HG02885 (cell line): ENCODE data around the gene INHA.

Source experiments
- ATAC-seq: cut with Tn5 transposase; IDR thresholded peaks from one replicate; pipeline ENCODE4 v1.9.1; 2021; ENCODE audit warnings: mild to moderate bottlenecking; ENCODE audit not compliant: unreplicated experiment, poor library complexity

INHA gene

DNA sequence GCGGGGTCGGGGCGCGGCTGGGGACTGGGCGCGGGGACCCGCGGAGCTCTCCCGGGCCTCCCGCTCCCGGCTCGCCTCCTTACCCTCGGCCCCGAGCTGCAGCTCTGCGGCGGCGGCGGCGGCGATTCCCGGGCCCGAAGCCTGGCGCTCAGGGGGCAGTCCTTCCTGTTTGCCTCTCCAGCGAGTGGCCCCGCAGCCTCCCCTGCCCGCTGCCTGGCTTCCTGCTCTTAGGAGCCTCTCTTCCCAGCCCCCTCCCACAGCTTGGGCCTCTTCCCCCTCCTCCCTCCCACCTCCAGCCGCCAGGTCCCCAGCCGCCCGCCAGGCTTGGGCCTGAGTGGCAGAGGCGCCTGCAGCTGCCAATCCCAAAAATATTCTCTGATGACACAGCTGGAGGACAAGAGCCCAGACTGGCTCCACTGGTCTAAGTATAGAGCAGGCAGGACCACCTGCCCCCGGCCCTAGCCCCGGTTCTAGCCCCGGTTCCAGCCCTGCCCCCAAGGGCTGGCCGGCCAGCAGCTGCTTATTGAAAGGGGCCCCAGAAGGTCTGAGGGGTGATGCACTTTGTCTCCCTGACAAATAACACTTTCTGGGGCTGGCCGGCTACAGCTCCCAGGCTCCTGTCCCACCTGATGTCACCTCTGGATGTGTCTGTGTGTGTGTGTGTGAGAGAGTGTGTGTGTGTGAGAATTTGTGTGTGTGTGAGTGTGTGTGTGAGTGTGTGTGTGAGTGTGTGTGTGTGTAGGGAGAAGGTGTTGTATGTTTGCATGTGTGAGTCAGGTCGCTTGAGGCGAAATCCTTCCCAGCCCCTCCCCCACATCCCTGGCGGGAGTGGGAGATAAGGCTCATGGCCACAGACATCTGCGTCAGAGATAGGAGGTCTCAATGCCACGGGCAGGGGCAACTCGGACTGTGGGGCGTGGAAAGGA, 536 bp upstream of the INHA start, which contains the start of gene OBSL1:
TSS of gene OBSL1 (minus strand) at position 229 of the 926 bp plus-strand sequence. CDS start 307 bp downstream, outside the sequence.
- ATAC-seq, result no peak

DNA sequence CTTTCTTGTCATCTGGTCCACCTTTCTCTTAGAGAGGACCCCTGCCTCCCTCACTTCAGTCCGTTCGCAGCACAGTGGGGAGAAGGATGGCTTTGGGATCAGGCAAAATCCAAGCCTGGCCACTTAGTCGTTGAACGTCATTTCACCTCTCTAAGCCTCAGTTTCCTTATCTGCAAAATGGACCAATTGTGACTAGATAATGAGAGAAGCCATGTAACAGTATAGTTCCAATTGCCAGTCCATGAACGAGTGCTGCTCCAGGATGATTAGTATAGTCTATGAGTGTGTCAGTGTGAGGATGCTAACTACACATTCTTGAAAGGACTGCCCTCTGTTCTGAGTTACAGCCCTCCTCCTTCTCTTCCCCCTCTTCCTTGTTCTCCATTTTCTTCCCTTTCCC, 1.1 kb downstream of the INHA start:
- ATAC-seq, result no peak

DNA sequence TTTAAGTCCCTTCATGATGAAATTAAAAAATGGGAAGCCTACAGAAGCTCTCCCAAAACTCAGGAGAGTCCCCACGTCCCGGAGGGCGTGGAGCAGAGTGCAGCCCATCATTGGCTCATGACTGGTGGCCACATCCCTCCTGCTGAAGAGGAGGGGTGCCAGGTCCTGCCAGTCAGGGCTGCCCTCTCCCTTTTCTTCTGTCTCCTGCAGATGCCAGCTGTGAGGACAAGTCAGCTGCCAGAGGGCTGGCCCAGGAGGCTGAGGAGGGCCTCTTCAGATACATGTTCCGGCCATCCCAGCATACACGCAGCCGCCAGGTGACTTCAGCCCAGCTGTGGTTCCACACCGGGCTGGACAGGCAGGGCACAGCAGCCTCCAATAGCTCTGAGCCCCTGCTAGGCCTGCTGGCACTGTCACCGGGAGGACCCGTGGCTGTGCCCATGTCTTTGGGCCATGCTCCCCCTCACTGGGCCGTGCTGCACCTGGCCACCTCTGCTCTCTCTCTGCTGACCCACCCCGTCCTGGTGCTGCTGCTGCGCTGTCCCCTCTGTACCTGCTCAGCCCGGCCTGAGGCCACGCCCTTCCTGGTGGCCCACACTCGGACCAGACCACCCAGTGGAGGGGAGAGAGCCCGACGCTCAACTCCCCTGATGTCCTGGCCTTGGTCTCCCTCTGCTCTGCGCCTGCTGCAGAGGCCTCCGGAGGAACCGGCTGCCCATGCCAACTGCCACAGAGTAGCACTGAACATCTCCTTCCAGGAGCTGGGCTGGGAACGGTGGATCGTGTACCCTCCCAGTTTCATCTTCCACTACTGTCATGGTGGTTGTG, 2.6 kb downstream of the INHA start:
- ATAC-seq, result no peak

DNA sequence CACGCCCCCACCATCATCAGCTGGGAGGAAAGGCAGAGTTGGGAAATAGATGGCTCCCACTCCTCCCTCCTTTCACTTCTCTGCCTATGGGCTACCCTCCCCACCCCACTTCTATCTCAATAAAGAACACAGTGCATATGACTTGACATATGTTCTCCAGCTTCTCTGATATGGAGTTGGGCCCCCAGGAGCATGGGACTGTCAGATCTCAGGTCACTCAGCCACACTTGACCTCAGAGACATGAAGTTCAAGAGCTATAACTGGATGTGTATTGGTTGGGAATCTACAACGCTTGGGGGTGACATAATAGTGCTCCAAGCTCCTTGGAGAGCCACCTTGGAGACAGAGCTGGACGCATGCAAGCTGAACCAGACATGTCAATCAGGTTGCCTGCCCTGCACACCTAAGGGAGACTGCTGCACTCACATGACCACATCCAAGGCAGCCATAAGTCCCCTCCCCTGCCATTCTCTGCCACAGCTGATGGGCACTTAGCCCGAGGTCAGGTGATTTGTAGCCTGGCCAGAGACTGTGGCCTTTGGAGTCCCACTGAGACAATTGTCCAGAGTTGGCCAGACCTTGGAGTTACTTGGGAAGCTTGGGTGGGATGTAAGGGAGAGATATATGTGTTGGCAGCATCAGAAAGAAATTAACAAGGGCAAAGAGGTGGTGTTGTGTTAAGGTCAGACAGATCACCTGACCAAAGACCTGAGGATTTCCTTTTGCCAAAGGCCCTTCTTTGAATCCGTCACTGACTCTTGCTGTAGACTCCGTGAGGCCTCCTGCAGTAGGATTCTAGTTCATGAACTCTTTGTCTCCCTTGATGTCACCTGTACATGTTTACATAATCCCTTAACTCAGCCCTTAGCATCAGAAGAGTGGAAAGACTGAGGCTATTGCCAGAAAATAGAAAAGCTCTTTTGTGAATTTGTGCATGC, 3.7 kb downstream of the INHA start:
- ATAC-seq, result no peak

DNA sequence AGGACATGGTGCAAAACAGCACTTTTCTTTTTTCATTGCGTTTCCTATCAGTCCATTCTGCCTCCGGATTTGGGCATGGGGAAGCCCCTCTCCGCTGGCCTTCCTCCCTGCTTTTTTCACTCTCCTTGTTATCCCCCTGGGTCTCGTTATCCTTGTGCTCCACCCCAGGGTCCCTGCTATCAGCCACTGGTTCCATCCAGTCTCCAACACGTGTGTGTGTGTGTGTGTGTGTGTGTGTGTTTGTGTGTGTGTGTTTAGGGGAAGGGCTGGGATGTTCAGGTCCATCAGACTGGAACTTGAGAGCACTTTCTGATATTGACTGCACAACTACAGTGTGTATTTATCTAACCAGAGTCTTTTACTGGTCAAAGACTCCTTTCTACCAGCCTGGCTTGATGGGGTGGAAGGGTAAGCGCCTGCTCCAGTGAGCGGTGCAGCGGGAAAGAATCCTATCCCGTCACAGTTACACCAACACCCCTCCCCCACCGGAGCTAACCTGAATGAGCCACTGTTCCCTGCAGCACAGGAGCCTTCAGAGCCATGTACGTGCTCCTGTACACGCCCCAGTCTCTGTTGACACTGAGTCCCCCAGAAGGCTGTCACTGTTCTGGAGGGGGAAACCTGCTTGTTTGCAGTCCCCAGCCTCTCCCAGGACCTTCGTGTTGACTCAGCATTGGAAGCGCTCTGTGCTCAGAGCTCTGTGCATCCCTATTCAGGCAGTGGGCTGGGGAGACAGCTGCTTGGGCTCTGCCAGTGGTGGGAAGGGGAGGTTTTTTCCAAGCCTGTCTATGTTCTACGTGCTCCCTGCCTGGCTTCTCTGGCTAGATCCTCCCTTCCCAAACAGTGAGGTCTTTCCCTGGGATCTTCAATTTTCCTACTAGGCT, 4.6 kb downstream of the INHA start:
- ATAC-seq, result no peak

DNA sequence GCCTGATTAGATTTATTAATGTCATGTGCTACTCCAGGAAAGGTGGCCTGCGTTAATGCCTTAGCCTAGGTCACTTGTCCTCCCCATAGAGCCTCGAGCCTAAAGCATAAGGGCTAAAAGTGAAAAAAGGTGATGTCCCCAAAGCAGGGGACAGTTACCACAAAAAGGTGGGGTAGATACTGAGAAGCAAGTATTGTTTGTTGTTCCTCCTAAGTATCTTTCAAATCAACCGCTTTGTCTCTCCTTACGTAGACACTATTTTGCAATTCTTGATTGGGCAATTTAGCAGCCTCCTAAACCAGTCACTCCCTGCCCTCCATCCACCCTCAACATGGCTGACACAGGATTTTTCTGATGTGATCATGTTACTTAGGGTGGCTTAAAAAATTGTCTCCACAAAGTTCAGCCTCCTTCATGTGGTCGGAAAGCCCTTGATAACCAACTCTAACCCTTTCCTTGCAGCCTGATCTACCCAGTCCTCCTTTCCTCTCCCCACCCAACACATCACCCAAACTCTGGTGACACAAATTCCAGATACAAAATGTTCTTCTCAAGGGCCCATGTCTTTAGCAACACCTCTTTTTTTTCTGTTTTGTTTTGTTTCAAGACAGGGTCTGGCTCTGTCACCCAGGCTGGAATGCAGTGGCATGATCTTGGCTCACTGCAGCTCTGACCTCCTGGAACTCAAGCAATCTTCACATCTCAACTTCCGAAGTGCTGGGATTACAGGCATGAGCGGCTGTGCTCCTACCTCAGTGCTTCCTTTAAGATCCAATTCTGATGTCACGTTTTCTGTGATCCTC, 6.9 kb downstream of the INHA start:
- no peak for ATAC-seq

DNA sequence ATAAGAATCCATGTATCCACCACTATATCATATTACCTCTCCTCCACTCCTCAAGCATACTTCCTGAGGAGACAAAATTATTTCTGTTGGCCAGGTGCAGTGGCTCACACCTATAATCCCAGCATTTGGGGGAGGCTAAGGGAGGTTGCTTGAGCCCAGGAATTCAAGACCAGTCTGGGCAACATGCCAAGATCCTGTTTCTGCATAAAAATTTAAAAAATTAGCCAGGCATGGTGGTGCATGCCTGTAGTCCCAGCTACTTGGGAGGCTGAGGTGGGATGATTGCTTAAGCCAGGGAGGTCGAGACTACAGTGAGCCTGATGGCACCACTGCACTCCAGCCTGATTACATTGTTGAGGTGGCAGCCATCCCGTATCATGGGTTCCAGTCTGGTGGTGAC, 9.2 kb downstream of the INHA start:
- no peak for ATAC-seq

DNA sequence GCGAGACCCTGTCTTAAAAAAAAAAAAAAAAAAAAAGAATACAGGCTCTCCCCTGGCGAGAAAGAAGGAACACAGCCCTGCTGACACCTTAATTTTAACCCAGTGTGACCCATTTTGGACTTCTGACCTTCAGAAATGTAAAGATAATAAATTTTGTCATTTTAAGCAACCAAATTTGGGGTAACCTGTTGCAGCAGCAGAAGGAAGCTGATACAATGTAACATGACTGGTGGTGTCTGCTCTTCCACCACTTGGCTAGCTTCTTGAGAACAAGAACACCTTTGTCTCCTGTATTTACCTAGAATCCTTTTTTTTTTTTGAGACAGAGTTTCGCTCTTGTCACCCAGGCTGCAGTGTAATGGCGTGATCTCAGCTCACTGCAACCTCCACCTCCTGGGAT, 19.0 kb downstream of the INHA start:
- no peak for ATAC-seq

DNA sequence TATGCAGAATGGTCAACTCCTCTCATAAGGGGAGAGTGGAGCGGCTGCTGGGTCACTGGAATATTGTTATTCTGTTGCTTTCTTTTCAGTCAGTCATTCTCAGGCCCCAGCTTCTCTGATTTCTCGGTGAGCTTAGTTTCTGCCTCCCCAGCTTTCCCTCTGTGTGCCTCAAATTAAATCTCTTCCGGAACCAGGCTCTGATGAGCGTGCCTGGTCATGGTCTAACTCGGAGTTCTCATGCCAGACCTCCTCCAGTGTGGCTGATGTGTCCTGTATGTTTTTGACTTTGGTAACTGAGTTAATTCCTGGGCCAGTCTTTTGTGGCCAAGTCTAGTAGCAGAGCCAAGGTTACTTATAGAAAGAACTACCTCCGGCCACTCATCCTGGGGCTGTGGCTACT, 20.6 kb downstream of the INHA start:
- ATAC-seq, result no peak

DNA sequence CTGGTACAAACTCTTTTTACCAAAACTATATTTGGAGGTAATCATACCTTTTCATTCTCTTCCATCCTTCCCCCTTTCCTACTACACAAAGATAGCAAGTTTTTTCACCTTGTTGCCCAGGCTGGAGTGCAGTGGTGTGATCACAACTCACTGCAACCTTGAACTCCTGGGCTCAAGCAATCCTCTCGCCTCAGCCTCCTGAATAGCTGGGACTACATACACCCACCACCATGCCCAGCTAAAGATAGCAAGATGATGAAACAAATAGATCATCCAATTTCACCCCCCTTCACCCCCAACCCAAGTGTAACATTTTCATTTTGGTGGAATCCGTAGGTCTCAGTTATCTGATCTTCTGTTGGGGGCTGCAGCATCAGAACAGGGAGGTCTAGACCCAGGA, 21.0 kb downstream of the INHA start:
- ATAC-seq, result no peak

DNA sequence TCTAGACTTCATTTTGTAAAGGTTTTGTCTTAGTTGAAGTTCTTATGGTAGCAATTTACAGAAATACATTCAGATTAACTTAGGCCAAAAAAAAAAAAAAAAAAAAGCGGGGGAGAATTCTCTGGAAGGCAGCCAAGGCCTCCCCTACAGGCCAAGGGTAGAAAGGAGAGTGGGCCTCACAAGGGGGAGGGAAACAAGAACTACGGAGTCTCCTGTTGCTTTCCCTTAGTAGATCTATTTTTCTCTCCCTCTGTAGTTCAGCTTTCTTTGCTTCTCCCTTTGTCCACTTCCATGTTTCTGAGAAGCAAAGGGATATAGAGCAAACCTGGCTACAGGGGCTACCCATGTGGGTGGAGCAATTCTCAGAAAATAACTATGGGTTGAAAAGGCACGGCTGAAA, 23.1 kb downstream of the INHA start:
- no peak for ATAC-seq

DNA sequence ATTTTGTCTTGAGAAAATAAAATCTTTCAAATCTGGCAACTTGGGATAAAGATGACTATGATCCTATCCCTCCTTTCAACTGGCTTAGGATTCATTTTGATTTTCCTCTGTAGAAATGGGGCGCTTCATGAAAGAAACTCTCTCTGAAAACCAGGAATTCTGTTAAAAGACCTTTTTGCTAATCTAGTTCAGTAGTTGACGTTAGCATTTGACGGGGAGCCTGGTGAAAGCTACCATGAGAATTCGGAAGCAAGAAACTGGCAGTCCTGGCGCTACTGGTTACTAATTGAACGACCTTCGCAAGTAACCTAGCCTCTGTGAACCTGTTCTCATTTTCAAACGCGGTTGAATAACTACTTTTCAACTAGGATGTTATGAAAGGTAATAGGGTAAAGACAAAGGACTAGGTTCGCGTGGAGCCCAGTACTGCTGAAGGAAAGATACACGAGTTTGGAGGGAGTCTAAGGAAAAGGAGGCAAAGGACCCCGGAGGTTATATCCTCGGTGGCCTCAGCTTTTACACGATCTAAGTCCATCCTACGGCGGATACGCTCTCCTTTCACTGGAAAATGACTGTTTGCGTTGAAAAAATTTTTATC, 24.9 kb downstream of the INHA start:
- ATAC-seq, result peak; percentile 5

DNA sequence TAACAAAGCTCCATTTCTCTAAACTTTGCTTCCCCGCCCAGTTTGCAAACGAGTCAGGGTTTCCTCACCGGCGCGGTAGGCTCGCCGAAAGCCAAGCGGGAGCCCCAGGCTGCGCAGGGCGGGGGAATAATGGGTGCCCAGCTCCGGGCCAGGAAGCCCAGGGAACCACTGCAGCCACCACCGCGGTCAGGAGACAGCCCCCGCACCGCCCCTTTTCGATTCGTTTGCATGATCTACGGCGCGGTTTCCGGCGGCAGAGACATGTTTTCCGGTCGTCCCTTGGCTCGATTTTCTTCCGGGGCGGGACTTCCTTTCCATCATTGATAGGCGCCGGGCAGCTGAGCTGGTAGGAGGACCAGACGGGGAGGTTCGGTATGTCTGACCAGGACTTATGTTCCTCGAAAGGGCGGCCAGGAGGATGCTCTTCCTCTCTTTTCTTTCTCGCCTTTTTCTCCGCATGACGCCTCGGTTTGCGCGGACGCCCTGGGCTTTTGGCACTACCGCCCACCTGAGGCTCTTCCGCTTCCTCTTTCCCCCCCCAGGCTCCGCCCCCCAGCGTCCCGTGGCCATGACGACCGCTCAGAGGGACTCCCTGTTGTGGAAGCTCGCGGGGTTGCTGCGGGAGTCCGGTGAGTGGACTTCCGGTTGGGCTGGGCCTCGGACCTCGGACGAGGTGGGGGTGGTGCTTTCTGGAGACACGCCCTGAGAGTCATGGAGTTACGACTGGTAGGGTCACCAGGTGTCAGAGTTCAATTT, 25.6 kb downstream of the INHA start, which contains the start of gene STK11IP:
TSS of gene STK11IP (plus strand) at position 306 of the 756 bp plus-strand sequence. CDS start at position 569, 263 bp downstream.
- peak; percentile 93 for ATAC-seq

DNA sequence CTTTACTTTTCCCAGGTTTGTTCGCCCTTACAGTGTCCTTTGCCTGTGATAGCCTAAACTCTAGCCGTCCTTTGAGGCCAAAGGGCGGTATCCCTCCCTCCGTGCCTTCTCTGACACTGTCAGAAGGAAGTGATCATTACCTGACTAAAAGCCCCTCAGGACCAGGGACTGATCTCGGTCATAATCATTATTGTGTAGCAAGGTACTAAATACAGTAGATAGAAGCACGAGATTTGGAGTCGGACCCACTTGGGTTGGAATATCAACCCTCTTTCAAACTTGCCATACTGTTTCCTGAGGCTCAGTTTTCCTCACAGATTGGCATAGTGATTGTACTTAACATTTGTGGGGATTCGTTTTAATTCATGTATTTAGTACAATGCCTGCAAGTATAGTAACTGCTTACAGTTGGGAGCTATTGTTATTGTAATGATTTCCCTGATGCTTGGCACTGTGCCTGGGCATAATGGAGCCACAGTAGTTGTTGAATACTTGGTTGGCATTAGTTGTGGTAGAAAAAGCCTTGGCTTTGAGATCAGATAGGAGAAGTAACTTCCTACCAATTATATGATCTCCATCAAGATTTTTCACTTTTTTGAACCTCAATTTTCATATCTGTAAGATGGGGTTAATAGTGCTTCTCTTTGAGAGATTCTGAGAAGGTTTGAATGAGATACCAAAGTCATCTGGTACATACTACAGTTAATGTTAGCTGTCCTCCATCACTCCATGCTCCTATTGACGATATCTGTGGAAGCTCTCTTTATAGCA, 26.4 kb downstream of the INHA start:
- no peak for ATAC-seq

DNA sequence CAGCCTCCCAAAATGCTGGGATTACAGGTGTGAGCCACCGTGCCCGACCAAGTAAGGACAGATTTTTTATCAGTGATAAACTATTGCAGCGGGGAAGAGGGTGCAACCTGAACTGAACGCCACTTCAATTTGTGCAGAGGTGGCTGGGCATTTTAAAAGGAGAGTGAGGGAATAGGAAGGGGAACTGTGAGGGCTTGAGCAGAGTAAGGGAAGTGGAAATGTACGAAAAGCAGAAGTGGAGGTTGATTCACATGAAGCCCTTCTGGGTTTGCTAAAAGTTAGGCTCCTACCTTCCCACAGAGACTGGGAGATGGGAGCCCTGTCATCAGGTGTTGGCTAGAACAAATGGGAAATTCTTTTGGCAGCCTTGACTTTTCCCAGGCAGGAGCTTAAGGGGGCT, 31.7 kb downstream of the INHA start:
- no peak for ATAC-seq

DNA sequence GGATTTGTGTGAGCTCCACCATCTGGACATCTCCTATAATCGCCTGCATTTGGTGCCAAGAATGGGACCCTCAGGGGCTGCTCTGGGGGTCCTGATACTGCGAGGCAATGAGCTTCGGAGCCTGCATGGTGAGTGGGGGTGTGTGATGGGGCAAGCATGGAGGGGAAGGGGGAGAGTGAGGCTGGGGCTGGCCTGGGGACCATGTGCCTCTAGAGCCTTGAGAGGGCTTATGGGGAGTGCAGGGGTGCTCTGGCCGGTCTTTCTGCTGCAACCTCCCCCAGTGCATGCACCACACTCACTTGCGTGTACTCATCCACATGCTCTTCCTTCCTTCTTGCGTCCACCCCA, 33.5 kb downstream of the INHA start:
- no peak for ATAC-seq

DNA sequence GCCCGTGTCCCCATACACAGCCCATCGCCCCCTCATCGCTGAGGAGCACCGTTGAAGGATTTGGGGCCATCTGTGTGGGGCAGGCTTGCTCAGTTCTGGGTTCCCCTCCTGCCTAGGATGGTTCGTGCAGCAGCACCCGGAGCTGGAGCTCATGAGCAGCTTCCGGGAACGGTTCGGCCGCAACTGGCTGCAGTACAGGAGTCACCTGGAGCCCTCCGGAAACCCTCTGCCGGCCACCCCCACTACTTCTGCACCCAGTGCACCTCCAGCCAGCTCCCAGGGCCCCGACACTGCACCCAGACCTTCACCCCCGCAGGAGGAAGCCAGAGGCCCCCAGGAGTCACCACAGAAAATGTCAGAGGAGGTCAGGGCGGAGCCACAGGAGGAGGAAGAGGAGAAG, 35.8 kb downstream of the INHA start:
- no peak for ATAC-seq
